ENCODE data around the gene TCF4. TPM values are rescaled to one million over a fixed set of nuclear protein-coding genes. Genes with fewer than 3 reads are reported as not detected.

Gene TCF4
- total RNA-seq, 2 donors from 2014 or later: 57.7 to 66.3 TPM

DNA sequence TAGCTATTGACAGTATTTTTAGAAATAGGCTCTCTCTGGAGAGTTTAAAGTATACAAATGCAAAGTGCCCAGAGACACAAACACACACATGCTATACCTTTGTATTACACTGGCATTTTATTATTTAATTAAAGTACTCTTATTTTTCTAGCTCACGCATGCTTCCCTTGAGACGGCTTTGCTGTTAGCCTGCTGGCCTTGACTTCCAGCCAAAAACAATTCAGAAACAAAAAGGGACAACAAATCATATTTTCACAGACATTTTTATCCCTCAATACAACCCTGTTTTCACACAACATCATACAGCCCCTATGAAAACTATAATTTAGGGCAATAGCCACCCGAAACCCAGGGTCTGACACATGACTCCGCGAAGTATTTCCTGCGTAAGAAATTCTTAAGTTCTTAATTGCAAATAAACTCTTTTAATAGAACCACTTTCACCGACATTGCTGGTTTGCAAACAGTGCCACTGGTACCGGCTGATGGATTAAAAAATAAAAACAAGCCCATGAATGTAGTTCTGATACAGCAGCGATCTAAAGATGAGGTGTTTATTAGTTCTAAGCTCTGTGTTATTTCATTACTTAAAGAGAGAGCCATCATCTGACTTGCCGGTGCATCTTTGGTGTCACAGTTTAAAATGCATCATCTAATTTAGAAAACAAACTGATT lies 185.1 kb downstream of the TCF4 start:
- H3K9me3 ChIP-seq: no peaks in the 10 kb centered on the region
- DNase-seq (ENCODE audit: low spot score): no peak
- H3K36me3 ChIP-seq: no peaks in the 10 kb centered on the region
- no peaks in the 10 kb centered on the region for H3K27me3 ChIP-seq
- peak overlapping the region in 1 of 2 donors; percentile 38 for H3K4me3 ChIP-seq
- H3K27ac ChIP-seq: peak overlapping the region; percentile 70 to 84
- TF ChIP-seq, protein P1, sequence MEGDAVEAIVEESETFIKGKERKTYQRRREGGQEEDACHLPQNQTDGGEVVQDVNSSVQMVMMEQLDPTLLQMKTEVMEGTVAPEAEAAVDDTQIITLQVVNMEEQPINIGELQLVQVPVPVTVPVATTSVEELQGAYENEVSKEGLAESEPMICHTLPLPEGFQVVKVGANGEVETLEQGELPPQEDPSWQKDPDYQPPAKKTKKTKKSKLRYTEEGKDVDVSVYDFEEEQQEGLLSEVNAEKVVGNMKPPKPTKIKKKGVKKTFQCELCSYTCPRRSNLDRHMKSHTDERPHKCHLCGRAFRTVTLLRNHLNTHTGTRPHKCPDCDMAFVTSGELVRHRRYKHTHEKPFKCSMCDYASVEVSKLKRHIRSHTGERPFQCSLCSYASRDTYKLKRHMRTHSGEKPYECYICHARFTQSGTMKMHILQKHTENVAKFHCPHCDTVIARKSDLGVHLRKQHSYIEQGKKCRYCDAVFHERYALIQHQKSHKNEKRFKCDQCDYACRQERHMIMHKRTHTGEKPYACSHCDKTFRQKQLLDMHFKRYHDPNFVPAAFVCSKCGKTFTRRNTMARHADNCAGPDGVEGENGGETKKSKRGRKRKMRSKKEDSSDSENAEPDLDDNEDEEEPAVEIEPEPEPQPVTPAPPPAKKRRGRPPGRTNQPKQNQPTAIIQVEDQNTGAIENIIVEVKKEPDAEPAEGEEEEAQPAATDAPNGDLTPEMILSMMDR (IDR thresholded peaks at IDR 0.05): no peak
- H3K4me1 ChIP-seq: peaks cover 0 to 35% of the 10 kb centered on the region in 2 donors

DNA sequence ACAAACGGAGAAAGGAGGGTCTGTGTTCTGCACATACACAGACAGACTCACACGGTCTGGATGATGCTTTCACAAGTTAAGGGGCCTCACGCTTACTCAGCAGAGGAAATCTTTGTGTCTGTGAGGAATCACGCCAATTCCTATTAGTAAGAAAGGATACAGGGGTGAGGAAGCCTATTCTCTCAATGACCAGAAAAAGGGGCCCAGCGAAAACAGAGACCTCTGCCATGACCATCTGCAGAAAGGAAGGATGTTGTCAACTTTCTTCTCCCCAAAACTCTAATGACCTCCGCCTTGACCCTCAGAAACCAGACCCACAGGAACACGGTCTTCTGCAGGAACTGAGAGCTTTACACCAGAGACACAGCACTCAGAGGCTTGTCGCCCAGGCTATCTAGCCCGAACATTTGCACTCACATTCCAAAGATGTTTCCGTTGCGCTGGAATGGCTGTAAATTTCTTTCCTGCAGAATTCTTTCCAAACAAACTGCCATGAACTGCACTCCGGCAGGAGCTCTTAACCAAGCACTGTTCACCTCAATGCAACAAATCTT lies 186.3 kb downstream of the TCF4 start:
- H3K27me3 ChIP-seq: no peaks in the 10 kb centered on the region
- TF ChIP-seq, protein P1 (IDR thresholded peaks at IDR 0.05): no peak
- no peaks in the 10 kb centered on the region for H3K9me3 ChIP-seq
- peaks cover 0 to 38% of the 10 kb centered on the region in 2 donors for H3K4me1 ChIP-seq
- H3K4me3 ChIP-seq: peak overlapping the region; percentile 29 to 38
- no peaks in the 10 kb centered on the region for H3K36me3 ChIP-seq
- no peak for DNase-seq (ENCODE audit: low spot score)
- peak overlapping the region; percentile 70 to 84 for H3K27ac ChIP-seq

DNA sequence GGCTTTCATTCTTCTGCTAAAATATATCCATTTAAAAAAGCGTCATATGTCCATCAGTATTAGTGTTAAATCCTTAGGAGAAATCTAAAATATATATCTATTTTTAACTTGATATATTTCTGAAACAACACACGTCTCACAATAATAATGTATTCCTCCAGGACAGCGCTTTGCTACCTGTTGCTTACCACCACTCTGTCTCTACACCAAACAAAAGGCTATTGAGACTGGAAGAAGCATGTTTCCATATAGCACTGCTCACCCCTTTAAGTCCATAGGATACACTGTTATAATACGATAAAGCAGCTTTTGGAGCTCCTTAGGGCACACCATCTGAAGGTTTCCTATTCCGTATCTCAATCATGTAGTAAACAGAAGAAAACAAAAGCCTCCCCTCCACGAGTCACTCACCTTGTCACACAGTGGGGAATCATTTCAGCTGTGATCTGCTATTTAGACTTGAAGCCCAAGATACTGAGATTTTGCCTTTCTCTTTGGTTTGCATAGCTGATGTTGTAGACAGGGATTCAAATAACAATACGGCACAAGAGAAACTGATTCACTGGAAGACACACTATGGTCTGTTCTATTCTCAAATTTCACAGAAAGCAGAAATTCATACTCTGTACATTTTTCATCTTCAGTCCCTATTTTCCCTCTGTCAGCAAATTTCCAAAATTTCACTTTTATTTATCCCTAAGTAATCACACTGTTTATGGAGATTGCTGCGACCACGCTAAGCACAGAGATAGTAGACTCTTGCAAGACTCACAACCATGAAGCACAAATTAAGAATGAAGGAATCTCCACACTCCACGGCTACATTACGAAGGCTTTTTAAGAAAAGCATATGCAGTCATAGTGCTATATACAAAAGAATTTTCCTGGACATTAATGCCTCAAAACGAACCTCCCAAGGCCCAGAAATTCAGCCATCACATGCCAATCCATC lies 187.1 kb downstream of the TCF4 start:
- Histone ChIP-seq H3K9me3 (no peaks in the 10 kb centered on the region), H3K36me3 (no peaks in the 10 kb centered on the region), H3K4me3 (peak overlapping the region; percentile 29 to 38), H3K27ac (peak overlapping the region; percentile 70 to 84), H3K4me1 (peaks cover 0 to 44% of the 10 kb centered on the region in 2 donors), H3K27me3 (no peaks in the 10 kb centered on the region)
- DNase-seq (ENCODE audit: low spot score): no peak
- TF ChIP-seq, protein P1 (IDR thresholded peaks at IDR 0.05): no peak

DNA sequence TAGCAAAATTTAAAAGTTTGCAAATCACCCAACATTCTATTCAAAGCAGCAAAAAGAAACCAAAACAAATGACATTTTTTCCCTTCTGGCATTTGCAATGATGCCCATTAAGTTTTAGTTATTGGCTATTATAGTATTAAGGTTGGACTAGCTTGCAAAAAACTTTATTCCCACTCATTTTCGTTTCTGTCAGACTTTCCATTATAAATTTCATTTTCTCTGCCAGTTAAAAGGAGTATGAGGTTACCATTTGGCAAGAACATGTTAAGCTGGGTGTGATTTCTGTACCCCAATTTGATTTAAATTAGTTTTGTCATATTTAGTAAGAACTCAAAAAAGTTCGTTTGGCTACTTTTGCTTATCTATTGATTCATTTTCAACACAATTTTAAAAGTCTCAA lies 187.9 kb downstream of the TCF4 start:
- TF ChIP-seq, protein P1 (IDR thresholded peaks at IDR 0.05): no peak
- peaks cover 0 to 36% of the 10 kb centered on the region in 2 donors for H3K4me1 ChIP-seq
- no peaks in the 10 kb centered on the region for H3K9me3 ChIP-seq
- H3K27me3 ChIP-seq: no peaks in the 10 kb centered on the region
- peak overlapping the region; percentile 70 to 84 for H3K27ac ChIP-seq
- DNase-seq (ENCODE audit: low spot score): no peak
- peak overlapping the region; percentile 29 to 38 for H3K4me3 ChIP-seq
- H3K36me3 ChIP-seq: no peaks in the 10 kb centered on the region

DNA sequence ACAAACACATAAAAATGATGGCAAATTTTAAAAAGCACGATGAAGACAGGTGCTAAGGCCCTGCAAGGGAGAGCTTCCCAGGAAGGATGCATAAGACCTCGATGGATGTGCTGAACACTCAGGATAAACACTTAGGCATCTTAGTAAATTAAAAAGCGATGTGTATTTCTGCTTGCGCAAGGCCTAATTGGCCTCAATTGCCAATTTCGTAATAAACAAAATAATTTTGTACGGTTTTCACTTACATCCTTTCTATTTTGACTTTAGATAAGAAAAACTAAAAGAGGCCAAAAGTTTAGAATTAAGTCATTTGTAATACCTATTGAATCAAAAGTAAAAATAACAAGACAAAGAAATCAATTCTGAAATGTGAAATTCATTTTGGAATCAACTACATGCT lies 189.1 kb downstream of the TCF4 start:
- Histone ChIP-seq H3K4me3 (no peak overlapping the region), H3K4me1 (peaks cover 0 to 35% of the 10 kb centered on the region in 2 donors), H3K27ac (peak overlapping the region; percentile 70 to 84)

More for the DNA sequence above, 189.1 kb downstream of the TCF4 start:
- H3K27me3 ChIP-seq: no peaks in the 10 kb centered on the region
- DNase-seq (ENCODE audit: low spot score): no peak
- H3K36me3 ChIP-seq: no peaks in the 10 kb centered on the region
- TF ChIP-seq, protein P1 (IDR thresholded peaks at IDR 0.05): no peak
- no peaks in the 10 kb centered on the region for H3K9me3 ChIP-seq

Measured in right atrium auricular region (tissue), 2 donors.